Activated naive CD4-positive, alpha-beta T cell treated with anti-CD3 and anti-CD28 coated beads, Interleukin-2, amount 50 U/mL, for 24 hours (primary cell): ENCODE measurements around the gene ARRB2.
"Not testable (repeated sequence)": the region's sequence is repeated elsewhere in the genome, so short reads cannot be mapped to it uniquely, and the experiment has no call there.

Experiments
- H3K27ac Mint-ChIP-seq: one replicate; pipeline ENCODE4 v1.8.0; 2021; ENCODE audit warnings: mild to moderate bottlenecking, mixed read lengths
- H3K27me3 Mint-ChIP-seq: one replicate; pipeline ENCODE4 v1.8.0; 2021; ENCODE audit warnings: mixed read lengths
- H3K36me3 Mint-ChIP-seq: one replicate; pipeline ENCODE4 v1.8.0; 2021; ENCODE audit warnings: mixed read lengths
- H3K4me1 Mint-ChIP-seq: one replicate; pipeline ENCODE4 v1.8.0; 2021; ENCODE audit warnings: mixed read lengths
- H3K4me3 Mint-ChIP-seq: one replicate; pipeline ENCODE4 v1.8.0; 2021; ENCODE audit warnings: mild to moderate bottlenecking, mixed read lengths
- H3K9me3 Mint-ChIP-seq: one replicate; pipeline ENCODE4 v1.8.0; 2021; ENCODE audit warnings: mixed read lengths

The ARRB2 gene

DNA sequence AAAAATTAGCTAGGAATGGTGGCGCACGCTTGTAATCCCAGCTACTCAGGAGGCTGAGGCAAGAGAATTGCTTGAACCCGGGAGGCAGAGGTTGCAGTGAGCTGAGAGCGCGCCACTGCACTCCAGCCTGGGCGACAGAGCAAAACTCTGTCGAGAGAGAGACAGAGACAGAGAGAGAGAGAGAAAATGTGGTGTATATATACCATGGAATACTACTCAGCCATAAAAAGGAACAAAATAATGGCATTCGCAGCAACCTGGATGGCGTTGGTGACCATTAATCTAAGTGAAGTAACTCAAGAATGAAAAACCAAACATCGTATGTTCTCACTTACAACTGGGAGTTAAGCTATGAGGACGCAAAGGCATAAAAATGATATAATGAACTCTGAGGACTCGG, 20.6 kb upstream of the ARRB2 start:
- not testable (repeated sequence) for H3K27ac Mint-ChIP-seq
- Mint-ChIP-seq H3K36me3 (peaks cover 29% of the 10 kb centered on the region), H3K4me1 (peaks cover 62% of the 10 kb centered on the region)

DNA sequence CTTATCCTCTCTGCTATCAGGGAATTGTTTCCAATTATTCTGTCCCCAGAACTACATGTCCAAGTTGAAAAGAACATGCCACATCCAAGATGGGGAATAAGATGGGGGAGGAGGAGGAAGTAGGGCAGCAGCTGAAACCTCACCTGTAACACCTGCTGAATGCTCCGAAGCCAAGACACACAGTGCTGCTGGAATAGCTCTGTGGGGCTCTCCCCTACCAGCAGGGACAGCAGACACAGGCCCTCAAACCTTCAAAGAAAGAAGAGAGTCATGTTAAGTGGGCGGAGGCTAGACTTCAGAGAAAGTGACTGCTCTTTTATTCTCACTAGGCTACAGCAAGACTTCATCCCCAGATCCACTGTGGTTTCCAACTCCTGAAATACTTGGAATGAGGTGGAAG, 19.7 kb upstream of the ARRB2 start:
- H3K36me3 Mint-ChIP-seq = peaks cover 29% of the 10 kb centered on the region
- no peaks in the 10 kb centered on the region for H3K27me3 Mint-ChIP-seq
- peaks cover 57% of the 10 kb centered on the region for H3K4me1 Mint-ChIP-seq
- H3K9me3 Mint-ChIP-seq = no peaks in the 10 kb centered on the region
- H3K27ac Mint-ChIP-seq = no peak overlapping the region
- no peak overlapping the region for H3K4me3 Mint-ChIP-seq

More for the DNA sequence above, 20.6 kb upstream of the ARRB2 start:
- H3K27me3 Mint-ChIP-seq, H3K9me3 Mint-ChIP-seq, H3K4me3 Mint-ChIP-seq: not testable (repeated sequence)

GRCh38 chr17:4691686-4692085, 18.7 kb upstream of the ARRB2 start:
- Mint-ChIP-seq H3K4me1 (peaks cover 62% of the 10 kb centered on the region), H3K36me3 (peaks cover 30% of the 10 kb centered on the region), H3K9me3 (no peaks in the 10 kb centered on the region), H3K27me3 (no peaks in the 10 kb centered on the region), H3K4me3 (no peak overlapping the region), H3K27ac (no peak overlapping the region)

DNA sequence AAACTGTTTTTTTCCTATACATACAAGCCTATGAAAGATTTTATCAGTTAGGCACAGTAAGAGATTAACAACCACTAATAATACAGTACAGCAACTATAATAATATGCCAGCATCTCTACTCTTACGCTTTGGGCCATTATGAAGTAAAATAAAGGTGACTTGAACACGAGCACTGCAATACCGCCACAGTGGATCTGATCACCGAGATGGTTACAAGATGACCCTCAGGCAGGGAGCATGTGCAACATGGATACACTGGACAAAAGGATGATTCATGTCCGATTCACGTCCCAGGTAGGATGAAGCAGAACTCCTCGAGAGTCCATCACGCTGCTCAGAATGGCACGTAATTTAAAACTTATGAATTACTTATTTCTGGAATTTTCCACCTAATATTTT, 17.0 kb upstream of the ARRB2 start:
- Mint-ChIP-seq H3K9me3 (no peaks in the 10 kb centered on the region), H3K27ac (no peak overlapping the region), H3K36me3 (peaks cover 22% of the 10 kb centered on the region), H3K4me3 (no peak overlapping the region), H3K27me3 (no peaks in the 10 kb centered on the region), H3K4me1 (peaks cover 61% of the 10 kb centered on the region)

DNA sequence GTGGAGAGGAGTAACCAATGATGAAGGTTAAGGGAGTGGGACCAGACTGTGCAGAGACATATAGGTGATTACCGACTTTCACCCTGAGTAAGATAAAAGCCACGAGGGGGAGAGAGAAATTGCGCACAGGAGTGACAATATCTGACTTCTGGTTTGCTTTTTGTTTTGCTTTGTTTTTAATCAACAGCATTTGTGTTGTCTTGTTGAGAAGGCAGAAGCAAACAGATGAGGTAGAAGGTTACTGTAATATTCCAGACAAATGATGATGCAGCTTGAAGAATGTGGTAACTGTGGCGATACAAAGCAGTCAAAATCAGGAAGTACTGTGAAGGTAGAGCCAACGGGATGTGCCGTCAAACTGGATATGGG, 14.0 kb upstream of the ARRB2 start:
- no peaks in the 10 kb centered on the region for H3K9me3 Mint-ChIP-seq
- H3K4me3 Mint-ChIP-seq = peak overlapping the region; percentile 24
- no peak overlapping the region for H3K27ac Mint-ChIP-seq
- H3K36me3 Mint-ChIP-seq = peaks cover 10% of the 10 kb centered on the region
- no peaks in the 10 kb centered on the region for H3K27me3 Mint-ChIP-seq
- H3K4me1 Mint-ChIP-seq = peaks cover 50% of the 10 kb centered on the region

GRCh38 chr17:4699401-4700056, 10.9 kb upstream of the ARRB2 start:
- H3K4me1 Mint-ChIP-seq = peaks cover 61% of the 10 kb centered on the region
- H3K27me3 Mint-ChIP-seq, H3K27ac Mint-ChIP-seq, H3K4me3 Mint-ChIP-seq, H3K36me3 Mint-ChIP-seq, H3K9me3 Mint-ChIP-seq: not testable (repeated sequence)

DNA sequence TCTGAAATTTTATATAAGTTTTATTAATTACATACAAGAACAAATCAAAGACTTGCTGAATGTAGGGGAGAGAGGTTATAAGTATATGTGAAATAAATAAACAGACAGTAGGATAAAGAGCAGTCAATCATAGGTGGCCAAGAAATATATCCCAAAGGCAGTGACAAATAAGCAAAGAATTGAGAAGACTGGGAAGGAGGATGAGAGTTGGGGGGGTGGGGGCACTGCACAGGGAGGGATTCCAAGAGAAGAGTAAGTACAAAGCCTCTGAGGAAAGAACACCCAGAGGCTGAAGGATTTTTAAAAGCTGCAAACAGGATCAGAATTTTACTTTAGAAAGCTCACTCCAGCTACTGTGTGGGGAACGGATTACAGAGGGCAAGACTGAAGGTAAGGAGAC, 9.3 kb upstream of the ARRB2 start:
- Mint-ChIP-seq H3K4me1 (peaks cover 70% of the 10 kb centered on the region), H3K27ac (peak overlapping the region; percentile 26), H3K4me3 (peak overlapping the region; percentile 92), H3K27me3 (no peaks in the 10 kb centered on the region), H3K9me3 (no peaks in the 10 kb centered on the region), H3K36me3 (peaks cover 2% of the 10 kb centered on the region)

DNA sequence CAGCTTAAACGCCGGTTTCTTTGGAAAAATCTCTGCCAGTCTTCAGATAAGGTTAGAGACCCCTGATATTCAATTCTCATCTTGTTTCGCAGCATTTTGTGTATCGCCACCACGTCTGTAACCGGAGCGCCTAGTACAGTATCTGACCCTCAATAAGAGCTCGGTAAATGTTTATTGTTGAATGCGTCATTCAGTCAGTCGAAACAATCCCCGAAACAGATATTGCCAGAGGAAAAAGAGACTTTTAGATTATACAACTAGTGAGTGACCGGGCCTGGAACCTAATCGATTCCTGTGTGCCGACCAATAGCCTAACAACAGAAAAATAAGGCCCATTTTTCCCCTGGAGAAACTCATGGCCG, 7.1 kb upstream of the ARRB2 start:
- Mint-ChIP-seq H3K27me3 (no peaks in the 10 kb centered on the region), H3K4me3 (peak overlapping the region; percentile 92), H3K9me3 (no peaks in the 10 kb centered on the region), H3K27ac (peak overlapping the region; percentile 97), H3K4me1 (peaks cover 57% of the 10 kb centered on the region), H3K36me3 (peaks cover 3% of the 10 kb centered on the region)

DNA sequence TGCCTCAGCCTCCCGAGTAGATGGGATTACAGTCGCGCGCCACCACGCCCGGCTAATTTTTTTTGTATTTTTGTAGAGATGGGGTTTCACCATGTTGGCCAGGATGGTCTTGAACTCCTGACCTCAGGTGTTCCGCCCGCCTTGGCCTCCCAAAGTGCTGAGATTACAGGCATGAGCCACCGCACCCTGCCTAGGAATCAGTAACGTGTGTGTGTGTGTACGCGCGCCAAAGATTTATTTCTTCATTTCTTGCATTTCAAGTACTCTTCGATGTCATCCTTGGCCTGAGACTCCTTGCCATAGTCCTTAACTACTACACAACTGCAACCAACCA, 5.9 kb upstream of the ARRB2 start:
- peak overlapping the region; percentile 92 for H3K4me3 Mint-ChIP-seq
- peaks cover 55% of the 10 kb centered on the region for H3K4me1 Mint-ChIP-seq

GRCh38 chr17:4704991-4705390, 5.4 kb upstream of the ARRB2 start:
- Mint-ChIP-seq H3K4me3 (peak overlapping the region; percentile 92), H3K9me3 (no peaks in the 10 kb centered on the region), H3K27me3 (no peaks in the 10 kb centered on the region), H3K4me1 (peaks cover 59% of the 10 kb centered on the region), H3K27ac (peak overlapping the region; percentile 97), H3K36me3 (peaks cover 3% of the 10 kb centered on the region)

More for the DNA sequence above, 5.9 kb upstream of the ARRB2 start:
- H3K27me3 Mint-ChIP-seq, H3K9me3 Mint-ChIP-seq, H3K36me3 Mint-ChIP-seq: not testable (repeated sequence)
- peak overlapping the region; percentile 97 for H3K27ac Mint-ChIP-seq

- peak overlapping the region; percentile 45 for H3K4me3 Mint-ChIP-seq
- no peaks in the 10 kb centered on the region for H3K9me3 Mint-ChIP-seq
- peak overlapping the region; percentile 73 for H3K27ac Mint-ChIP-seq
- no peaks in the 10 kb centered on the region for H3K27me3 Mint-ChIP-seq
- peaks cover 53% of the 10 kb centered on the region for H3K4me1 Mint-ChIP-seq
- H3K36me3 Mint-ChIP-seq = peaks cover 3% of the 10 kb centered on the region
Observed at GRCh38 chr17:4706121-4706520, 4.3 kb upstream of the ARRB2 start.

GRCh38 chr17:4708436-4708835, 2.0 kb upstream of the ARRB2 start:
- Mint-ChIP-seq H3K4me3 (no peak overlapping the region), H3K27ac (peak overlapping the region; percentile 23), H3K9me3 (no peaks in the 10 kb centered on the region), H3K36me3 (peaks cover 3% of the 10 kb centered on the region), H3K4me1 (peaks cover 52% of the 10 kb centered on the region), H3K27me3 (no peaks in the 10 kb centered on the region)

- peaks cover 55% of the 10 kb centered on the region for H3K4me1 Mint-ChIP-seq
- no peaks in the 10 kb centered on the region for H3K27me3 Mint-ChIP-seq
- peaks cover 3% of the 10 kb centered on the region for H3K36me3 Mint-ChIP-seq
- H3K27ac Mint-ChIP-seq = peak overlapping the region; percentile 95
- no peaks in the 10 kb centered on the region for H3K9me3 Mint-ChIP-seq
- H3K4me3 Mint-ChIP-seq = peak overlapping the region; percentile 83
Observed at GRCh38 chr17:4710693-4711634, 532 bp downstream of the ARRB2 start.

- Mint-ChIP-seq H3K9me3 (no peaks in the 10 kb centered on the region), H3K4me3 (peak overlapping the region; percentile 83), H3K4me1 (peaks cover 48% of the 10 kb centered on the region), H3K36me3 (no peaks in the 10 kb centered on the region), H3K27me3 (no peaks in the 10 kb centered on the region), H3K27ac (peak overlapping the region; percentile 95)
Observed at GRCh38 chr17:4711661-4712181, 1.3 kb downstream of the ARRB2 start.

DNA sequence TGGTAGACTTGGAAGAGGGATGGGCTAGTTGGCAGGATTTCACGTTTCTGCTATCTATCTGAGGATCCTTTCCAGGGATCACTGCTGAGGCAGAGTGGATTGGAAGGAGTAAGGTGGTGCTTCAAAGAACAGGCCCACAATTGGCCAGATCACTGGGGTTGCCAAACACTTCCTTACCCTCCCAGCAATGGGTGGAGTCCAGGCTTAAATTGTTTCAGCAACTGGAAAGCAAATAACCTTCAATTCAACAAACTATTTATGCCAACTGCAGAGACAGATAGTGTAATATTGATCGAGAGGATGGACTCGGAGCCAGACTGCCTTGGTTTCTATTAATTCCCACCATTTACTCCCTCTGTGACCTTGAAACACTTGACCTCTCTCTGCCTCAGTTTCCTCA, 2.1 kb downstream of the ARRB2 start:
- H3K4me3 Mint-ChIP-seq = peak overlapping the region; percentile 83
- peak overlapping the region; percentile 19 for H3K27ac Mint-ChIP-seq
- H3K27me3 Mint-ChIP-seq = no peaks in the 10 kb centered on the region
- H3K9me3 Mint-ChIP-seq = no peaks in the 10 kb centered on the region
- peaks cover 48% of the 10 kb centered on the region for H3K4me1 Mint-ChIP-seq
- H3K36me3 Mint-ChIP-seq = no peaks in the 10 kb centered on the region

- H3K36me3 Mint-ChIP-seq, H3K9me3 Mint-ChIP-seq, H3K27me3 Mint-ChIP-seq: not testable (repeated sequence)
- Mint-ChIP-seq H3K27ac (peak overlapping the region; percentile 93), H3K4me1 (peaks cover 47% of the 10 kb centered on the region), H3K4me3 (peak overlapping the region; percentile 80)
Observed at GRCh38 chr17:4714340-4715062, 4.1 kb downstream of the ARRB2 start.
